ENCODE measurements around the gene PIEZO1. TPM values are rescaled to one million over a fixed set of nuclear protein-coding genes. Genes with fewer than 3 reads are reported as not detected.

Gene PIEZO1
- total RNA-seq, 1 donor from 2014 or later: 5.5 TPM

DNA sequence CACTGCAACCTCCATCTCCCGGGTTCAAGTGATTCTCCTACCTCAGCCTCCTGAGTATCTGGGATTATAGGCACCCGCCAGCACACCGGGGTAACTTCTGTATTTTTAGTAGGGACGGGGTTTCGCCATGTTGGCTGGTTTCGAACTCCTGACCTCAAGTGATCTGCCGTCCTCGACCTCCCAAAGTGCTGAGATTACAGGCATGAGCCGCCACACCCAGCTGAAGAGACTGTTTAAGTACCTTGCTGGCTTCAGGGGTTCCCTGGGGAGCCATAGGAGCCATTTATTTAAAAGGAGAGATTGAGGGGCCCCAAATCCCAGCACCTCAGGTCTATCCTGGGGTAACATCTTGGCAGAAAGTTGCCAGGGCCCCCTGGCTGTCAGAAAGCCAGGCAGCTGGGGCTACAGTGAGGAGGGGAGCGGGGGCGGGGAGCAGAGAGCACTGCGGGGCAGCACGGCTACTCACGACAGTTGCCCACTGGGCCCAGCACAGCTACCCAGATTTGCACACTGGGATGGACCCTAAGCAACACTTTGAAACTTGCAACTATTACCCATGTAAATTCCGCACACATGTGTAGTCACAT is 100.4 kb downstream of the PIEZO1 start:
- Histone ChIP-seq H3K9ac (no peak overlapping the region), H3K36me3 (no peaks in the 10 kb centered on the region), H3K4me1 (peaks cover 16% of the 10 kb centered on the region), H3K79me2 (ENCODE audit: low read depth) (no peaks in the 10 kb centered on the region), H3K9me3 (ENCODE audit: low read depth) (no peaks in the 10 kb centered on the region), H4K20me1 (ENCODE audit: low read depth) (peaks cover 7% of the 10 kb centered on the region), H3K27me3 (peaks cover 58% of the 10 kb centered on the region), H3F3A (ENCODE audit: low read depth) (peaks cover 29% of the 10 kb centered on the region), H3K4me2 (peak overlapping the region; percentile 85), H3K4me3 (no peak overlapping the region), H3K27ac (no peak overlapping the region), H2AFZ (replicated peaks) (no peak overlapping the region)
- peaks cover 7% of the 10 kb centered on the region for H3K4me1 Mint-ChIP-seq
- no peak for DNase-seq (ENCODE audit: low spot score)
- no peak overlapping the region for H3K27ac Mint-ChIP-seq
- H3K36me3 Mint-ChIP-seq: no peaks in the 10 kb centered on the region
- H3K9me3 Mint-ChIP-seq: no peaks in the 10 kb centered on the region
- no peak overlapping the region for H3K4me3 Mint-ChIP-seq
- peaks cover 42% of the 10 kb centered on the region for H3K27me3 Mint-ChIP-seq (ENCODE audit: insufficient read depth, low read depth)
- TF ChIP-seq EZH2 (IDR thresholded peaks at IDR 0.05) (no peak), EZH2phosphoT487 (IDR thresholded peaks at IDR 0.05) (no peak)

DNA sequence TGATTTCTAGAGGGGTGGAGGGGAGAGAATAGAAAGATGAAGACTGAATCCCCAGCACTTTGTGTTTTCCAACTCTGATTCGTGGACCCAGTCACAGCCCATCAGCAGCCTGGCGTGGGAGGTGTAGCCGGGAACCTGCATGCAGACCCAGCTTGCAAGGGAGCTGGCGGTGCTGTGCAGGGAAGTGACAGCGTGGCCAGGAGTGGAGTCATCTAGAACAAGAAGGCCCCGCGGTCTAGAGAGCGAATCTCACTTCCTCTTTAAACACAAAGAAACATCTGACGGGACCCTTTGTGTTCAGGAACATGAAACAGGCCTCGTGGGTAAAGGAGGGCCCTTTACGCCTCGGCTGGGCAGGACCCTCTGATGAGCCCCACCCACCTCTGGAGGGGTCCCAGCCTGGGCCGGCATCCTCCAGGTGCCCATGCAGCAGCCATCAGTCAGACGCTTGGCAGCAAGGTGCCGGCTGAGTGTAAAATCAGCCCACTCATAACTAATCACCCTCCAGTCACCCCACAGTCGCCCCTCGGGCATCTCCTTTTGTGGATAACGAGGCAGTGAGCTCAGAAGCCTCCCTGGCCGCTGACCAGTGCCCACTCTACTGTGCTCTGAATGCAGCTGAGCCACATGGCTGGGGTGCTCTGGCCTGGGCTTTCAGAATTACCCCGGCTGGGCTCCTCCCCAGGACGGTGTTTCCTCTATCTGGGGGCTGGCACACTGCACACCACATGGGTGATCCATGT is 103.1 kb downstream of the PIEZO1 start:
- H3K4me3 Mint-ChIP-seq: no peak overlapping the region
- H3K4me1 ChIP-seq: peaks cover 12% of the 10 kb centered on the region
- peaks cover 7% of the 10 kb centered on the region for H3K4me1 Mint-ChIP-seq
- peaks cover 27% of the 10 kb centered on the region for H3K27me3 Mint-ChIP-seq (ENCODE audit: insufficient read depth, low read depth)
- peaks cover 2% of the 10 kb centered on the region for H4K20me1 ChIP-seq (ENCODE audit: low read depth)
- H3K4me3 ChIP-seq: no peak overlapping the region
- no peak overlapping the region for H3K9ac ChIP-seq
- no peaks in the 10 kb centered on the region for H3K9me3 Mint-ChIP-seq
- no peak overlapping the region for H3K27ac ChIP-seq
- no peak for TF ChIP-seq EZH2 (IDR thresholded peaks at IDR 0.05)
- TF ChIP-seq, protein P1, sequence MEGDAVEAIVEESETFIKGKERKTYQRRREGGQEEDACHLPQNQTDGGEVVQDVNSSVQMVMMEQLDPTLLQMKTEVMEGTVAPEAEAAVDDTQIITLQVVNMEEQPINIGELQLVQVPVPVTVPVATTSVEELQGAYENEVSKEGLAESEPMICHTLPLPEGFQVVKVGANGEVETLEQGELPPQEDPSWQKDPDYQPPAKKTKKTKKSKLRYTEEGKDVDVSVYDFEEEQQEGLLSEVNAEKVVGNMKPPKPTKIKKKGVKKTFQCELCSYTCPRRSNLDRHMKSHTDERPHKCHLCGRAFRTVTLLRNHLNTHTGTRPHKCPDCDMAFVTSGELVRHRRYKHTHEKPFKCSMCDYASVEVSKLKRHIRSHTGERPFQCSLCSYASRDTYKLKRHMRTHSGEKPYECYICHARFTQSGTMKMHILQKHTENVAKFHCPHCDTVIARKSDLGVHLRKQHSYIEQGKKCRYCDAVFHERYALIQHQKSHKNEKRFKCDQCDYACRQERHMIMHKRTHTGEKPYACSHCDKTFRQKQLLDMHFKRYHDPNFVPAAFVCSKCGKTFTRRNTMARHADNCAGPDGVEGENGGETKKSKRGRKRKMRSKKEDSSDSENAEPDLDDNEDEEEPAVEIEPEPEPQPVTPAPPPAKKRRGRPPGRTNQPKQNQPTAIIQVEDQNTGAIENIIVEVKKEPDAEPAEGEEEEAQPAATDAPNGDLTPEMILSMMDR (IDR thresholded peaks at IDR 0.05): no peak
- no peak for TF ChIP-seq EZH2phosphoT487 (IDR thresholded peaks at IDR 0.05)
- H3K79me2 ChIP-seq (ENCODE audit: low read depth): no peaks in the 10 kb centered on the region
- H3K36me3 Mint-ChIP-seq: no peaks in the 10 kb centered on the region
- no peak overlapping the region for H3K27ac Mint-ChIP-seq
- H3F3A ChIP-seq (ENCODE audit: low read depth): peaks cover 23% of the 10 kb centered on the region
- no peak for DNase-seq (ENCODE audit: low spot score)
- H3K9me3 ChIP-seq (ENCODE audit: low read depth): no peaks in the 10 kb centered on the region
- H2AFZ ChIP-seq (replicated peaks): no peak overlapping the region
- H3K36me3 ChIP-seq: no peaks in the 10 kb centered on the region
- no peak overlapping the region for H3K4me2 ChIP-seq
- H3K27me3 ChIP-seq: peaks cover 32% of the 10 kb centered on the region

DNA sequence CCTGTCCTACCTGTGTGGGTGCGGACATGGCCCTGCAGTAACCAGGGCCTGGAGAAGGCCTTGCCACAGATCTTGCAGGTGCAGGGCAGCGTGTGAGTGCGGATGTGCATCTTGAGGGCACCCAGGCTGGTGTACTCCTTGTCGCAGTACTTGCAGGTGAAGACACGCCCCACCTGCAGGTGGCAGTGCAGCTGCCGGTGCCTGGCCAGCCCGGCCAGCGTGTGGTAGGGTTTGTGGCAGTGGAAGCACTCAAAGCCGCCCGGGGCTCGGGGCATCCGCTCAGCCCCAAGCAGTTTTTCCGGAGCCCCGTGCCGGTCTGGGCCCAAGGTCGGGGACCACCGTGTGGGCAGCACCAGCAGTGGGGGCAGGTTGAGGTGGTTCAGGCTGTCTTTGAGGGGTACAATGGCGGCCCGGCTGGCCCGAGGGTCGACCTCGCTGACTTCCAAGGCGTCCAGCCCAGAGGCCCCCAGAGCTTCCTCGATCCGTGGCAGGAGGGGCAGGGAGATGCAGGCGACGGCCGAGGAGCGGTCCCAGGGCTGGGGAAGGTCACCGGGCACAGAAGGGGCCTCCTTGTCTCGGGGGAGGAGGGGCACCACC is 103.8 kb downstream of the PIEZO1 start:
- no peak overlapping the region for H3K4me3 ChIP-seq
- H3K4me2 ChIP-seq: no peak overlapping the region
- H3K27ac ChIP-seq: no peak overlapping the region
- H3K9me3 ChIP-seq (ENCODE audit: low read depth): no peaks in the 10 kb centered on the region
- no peaks in the 10 kb centered on the region for H3K36me3 ChIP-seq
- DNase-seq (ENCODE audit: low spot score): peak; percentile 43
- peaks cover 24% of the 10 kb centered on the region for H3K27me3 Mint-ChIP-seq (ENCODE audit: insufficient read depth, low read depth)
- no peak overlapping the region for H3K27ac Mint-ChIP-seq
- no peaks in the 10 kb centered on the region for H3K9me3 Mint-ChIP-seq
- no peaks in the 10 kb centered on the region for H3K79me2 ChIP-seq (ENCODE audit: low read depth)
- H3K36me3 Mint-ChIP-seq: no peaks in the 10 kb centered on the region
- no peak overlapping the region for H3K9ac ChIP-seq
- H3K27me3 ChIP-seq: peaks cover 27% of the 10 kb centered on the region
- no peak overlapping the region for H3K4me3 Mint-ChIP-seq
- H3F3A ChIP-seq (ENCODE audit: low read depth): peaks cover 19% of the 10 kb centered on the region
- no peak overlapping the region for H2AFZ ChIP-seq (replicated peaks)
- TF ChIP-seq EZH2phosphoT487 (IDR thresholded peaks at IDR 0.05): no peak
- TF ChIP-seq, protein P1 (IDR thresholded peaks at IDR 0.05): peak; percentile 46
- H4K20me1 ChIP-seq (ENCODE audit: low read depth): no peaks in the 10 kb centered on the region
- H3K4me1 ChIP-seq: peaks cover 8% of the 10 kb centered on the region
- H3K4me1 Mint-ChIP-seq: peaks cover 7% of the 10 kb centered on the region
